NCI-H1092 (cell line): ENCODE measurements around the gene HCLS1.
"Not testable (repeated sequence)": the region's sequence is repeated elsewhere in the genome, so short reads cannot be mapped to it uniquely, and the experiment has no call there.

Experiments used
- DNase-seq: peaks from one replicate; lab custom pipeline; 2025; lab: John Stamatoyannopoulos, UW

HCLS1 gene

GRCh38 chr3:121658716-121659435, 1.8 kb downstream of the HCLS1 start:
- DNase-seq, result no peak

GRCh38 chr3:121654493-121655385, 6.0 kb downstream of the HCLS1 start:
- DNase-seq, result no peak

- DNase-seq, result no peak
Observed at GRCh38 chr3:121651684-121652083, 9.0 kb downstream of the HCLS1 start.

- DNase-seq, result no peak
Observed at GRCh38 chr3:121649645-121650044, 11.1 kb downstream of the HCLS1 start.

GRCh38 chr3:121648219-121648958, 12.3 kb downstream of the HCLS1 start:
- DNase-seq, result no peak

GRCh38 chr3:121645054-121645453, 15.6 kb downstream of the HCLS1 start:
- DNase-seq, result no peak

GRCh38 chr3:121642601-121643314, 17.9 kb downstream of the HCLS1 start:
- DNase-seq, result no peak

GRCh38 chr3:121641127-121641526, 19.6 kb downstream of the HCLS1 start:
- no peak for DNase-seq

GRCh38 chr3:121637922-121638321, 22.8 kb downstream of the HCLS1 start:
- DNase-seq, result no peak

GRCh38 chr3:121630355-121630754, 30.3 kb downstream of the HCLS1 start:
- no peak for DNase-seq

GRCh38 chr3:121629601-121630000, 31.1 kb downstream of the HCLS1 start:
- no peak for DNase-seq

GRCh38 chr3:121627622-121628021, 33.1 kb downstream of the HCLS1 start:
- no peak for DNase-seq

GRCh38 chr3:121627211-121627610, 33.5 kb downstream of the HCLS1 start:
- no peak for DNase-seq

- DNase-seq, result no peak
Observed at GRCh38 chr3:121626495-121626894, 34.2 kb downstream of the HCLS1 start.

- no peak for DNase-seq
Observed at GRCh38 chr3:121624147-121624899, 36.4 kb downstream of the HCLS1 start.

GRCh38 chr3:121621491-121621890, 39.2 kb downstream of the HCLS1 start:
- no peak for DNase-seq

GRCh38 chr3:121619691-121620090, 41.0 kb downstream of the HCLS1 start:
- DNase-seq, result no peak

- no peak for DNase-seq
Observed at GRCh38 chr3:121606106-121606505, 54.6 kb downstream of the HCLS1 start.

- DNase-seq, result no peak
Observed at GRCh38 chr3:121604759-121605158, 55.9 kb downstream of the HCLS1 start.

GRCh38 chr3:121601212-121601812, 59.4 kb downstream of the HCLS1 start:
- no peak for DNase-seq

- DNase-seq, result not testable (repeated sequence)
Observed at GRCh38 chr3:121599900-121600299, 60.8 kb downstream of the HCLS1 start.
